Pancreas (tissue), 10 donors: ENCODE data around the gene CROCC. TPM values are rescaled to one million over a fixed set of nuclear protein-coding genes. Genes with fewer than 3 reads are reported as not detected.
A peak's percentile ranks its signal among the peaks of the same experiment; 100 is the strongest.

Source experiments
- ATAC-seq, 4 donors: fragments of 200-7000 bp; cut with Tn5 transposase; one replicate each; pipeline versions ENCODE4 v1.8.0 to v1.9.1; 2020; ENCODE audit warnings: mild to moderate bottlenecking in 4 of 4, moderate library complexity in 4 of 4
- DNase-seq, 6 donors: peaks; one replicate each; pipeline ENCODE4 v3.0.0-alpha.2; 2020
- FAIRE-seq: peaks from 2 replicates; lab custom pipeline; 2012; peaks lifted over from hg19 to GRCh38; lab: Jason Lieb, UNC
- H3K27ac ChIP-seq, 4 donors: fragments of 200-600 bp; sonication (generic); 1 replicate in 3 of 4; 2 replicates in 1 of 4; pipeline versions ENCODE4 v1.5.0 to v1.8.0; 2020
- H3K27me3 ChIP-seq, 4 donors: fragments of 200-600 bp; one replicate each; pipeline ENCODE4 v1.8.0; 2021
- H3K36me3 ChIP-seq, 3 donors: fragments of 200-600 bp; sonication (generic) in 1 of 3; one replicate each; pipeline versions ENCODE4 v1.5.0 to v1.8.0; 2020 to 2021
- H3K4me1 ChIP-seq, 3 donors: fragments of 200-600 bp; one replicate each; pipeline ENCODE4 v1.8.0; 2021
- H3K4me3 ChIP-seq, 4 donors: fragments of 200-600 bp; sonication (generic) in 2 of 4; one replicate each; pipeline versions ENCODE4 v1.5.0 to v1.8.0; 2020 to 2021
- H3K9me3 ChIP-seq, 4 donors: fragments of 200-600 bp; one replicate each; pipeline ENCODE4 v1.8.0; 2021
- CTCF ChIP-seq, 4 donors: fragments of 200-600 bp; sonication (generic) in 3 of 4; IDR thresholded peaks; one replicate each; pipeline versions ENCODE4 v1.5.0 to v1.8.0; 2021; ENCODE audit warnings: antibody characterized with exemption in 4 of 4
- WGBS, 2 donors: extraction: QIAGEN DNeasy Blood & Tissue Kit; methylation state at CpG; one replicate each; pipeline ENCODE4 v1.1.7; 2013; 5-methylcytosine and 5-hydroxymethylcytosine counted together
- intact Hi-C, 3 donors: fragments of 100-400 bp; cut with DNase I; formaldehyde crosslinking; loops; one replicate each; pipeline versions ENCODE4 v1.11.1 to v1.14.2; 2022
- polyA plus RNA-seq, 2 donors: library from polyadenylated mRNA; stranded (reverse); fragments of 200-250 nt; gene quantifications; one replicate each; pipeline ENCODE4 v1.2.3, GENCODE V29; 2013
- total RNA-seq, 6 donors: library from RNA; stranded (reverse); fragmentation: NEBNext Ultra II Directional in 4 of 6; extraction: Animal tissue kit (Norgen Biotek cat#: 25700) in 4 of 6; gene quantifications; one replicate each; pipeline versions ENCODE4 v1.2.1 to v1.2.4, GENCODE V29; 2021 to 2023
- donor health status: healthy with polysubstance abuse.
- donor health status: DM: no; HTN: no; CAD: no; lungs with moderate emphysema.
- donor health status: DM: no; HTN: no; CAD: no.
- donor health status: control.
- donor health status: control.
- donor health status: Bipolar disorder and iron deficiency.
- donor health status: DM: yes; HTN: yes; CAD: no.
- donor health status: DM: no; HTN: no; CAD: no.
- donor health status: DM: no; HTN: no; CAD: no.
- donor health status: DM: yes; HTN: yes; CAD: no.

The CROCC gene
- total and polyA plus RNA-seq, 8 donors, result 8.1 to 101 (median 14.6) TPM

DNA sequence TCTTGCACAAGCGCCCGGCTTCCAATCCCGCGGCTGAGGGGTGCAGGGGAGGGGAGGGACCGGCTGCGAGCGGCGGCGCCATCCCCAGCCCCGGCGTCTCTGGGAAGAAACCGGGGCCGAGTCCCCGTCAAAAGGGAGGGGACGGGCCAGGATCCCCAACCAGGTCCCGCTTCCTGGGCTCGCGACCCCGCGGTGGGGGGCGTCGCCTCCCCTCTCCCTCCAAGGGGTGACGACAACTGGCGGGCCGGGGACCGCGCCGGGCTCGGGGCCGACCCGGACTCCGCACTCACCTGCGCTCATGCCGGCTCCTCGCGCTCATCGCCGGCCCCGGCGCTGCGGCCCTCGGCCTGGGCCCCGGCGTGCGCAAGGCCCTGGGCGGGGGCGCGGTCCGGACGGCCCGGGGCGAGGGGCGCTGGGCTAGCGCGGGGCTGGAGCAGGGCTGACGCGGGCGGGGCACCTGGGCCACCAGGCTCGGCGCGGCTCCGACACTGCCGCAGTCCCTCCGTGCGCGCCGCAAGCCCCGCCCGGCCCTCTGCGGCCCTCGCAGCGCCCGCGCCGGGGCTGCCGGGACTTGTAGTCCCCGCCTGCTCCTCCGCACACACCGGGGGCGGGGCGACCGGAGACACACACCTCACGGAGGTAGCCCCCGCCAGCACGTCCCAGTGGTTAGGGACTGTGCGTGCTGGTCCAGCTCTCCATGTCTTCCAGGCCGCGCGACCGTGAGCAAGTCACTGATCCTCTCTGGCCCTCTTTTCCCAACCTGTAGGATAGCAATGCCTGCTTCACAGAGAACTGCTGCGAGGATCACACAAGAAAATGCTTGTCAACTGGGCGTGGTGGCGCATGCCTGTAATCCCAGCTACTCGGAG lies 89.9 kb downstream of the CROCC start, which contains the start of gene ATP13A2:
Gene ATP13A2 (minus strand): TSS at position 490 of the 869 bp plus-strand sequence. CDS start 190 bp downstream, at position 300.
- H3K9me3 ChIP-seq, result no peaks in the 10 kb centered on the region
- TF ChIP-seq CTCF (IDR thresholded peaks at IDR 0.05), result no peak
- 1% methylated on average over 43 to 94 of the region's 94 CpGs for WGBS, 2 donors
- DNase-seq (peak; percentile 80 to 93 (median 84)), FAIRE-seq (no peak), ATAC-seq (peak; percentile 89 to 94 (median 94))
- H3K4me3 ChIP-seq, result peak within 1 kb of the TSS; percentile 76 to 97 (median 92)
- H3K4me1 ChIP-seq, result peaks cover 6 to 35% (median 18%) of the 10 kb centered on the region in 3 donors
- intact Hi-C loops, result no loop called here
- peak within 1 kb of the TSS in 3 of 4 donors; percentile 16 to 58 (median 51) for H3K27ac ChIP-seq
- H3K27me3 ChIP-seq, result no peaks in the 10 kb centered on the region
- no peaks in the 10 kb centered on the region for H3K36me3 ChIP-seq

GRCh38 chr1:17012775-17013490 lies 91.2 kb downstream of the CROCC start:
- Histone ChIP-seq H3K9me3 (no peaks in the 10 kb centered on the region), H3K4me1 (peaks cover 6 to 35% (median 18%) of the 10 kb centered on the region in 3 donors), H3K27me3 (no peaks in the 10 kb centered on the region), H3K36me3 (no peaks in the 10 kb centered on the region), H3K27ac (peak overlapping the region in 3 of 4 donors; percentile 16 to 58 (median 36)), H3K4me3 (no peak overlapping the region)
- no peak for FAIRE-seq
- peak; percentile 55 to 86 (median 71) for DNase-seq
- TF ChIP-seq CTCF (IDR thresholded peaks at IDR 0.05), result no peak
- 46 to 53% methylated on average over 9 of the region's 9 CpGs for WGBS, 2 donors
- ATAC-seq, result peak; percentile 38 to 62 (median 44)
- intact Hi-C loops, result no loop called here

- ATAC-seq, result no peak
- no peaks in the 10 kb centered on the region for H3K9me3 ChIP-seq
Measured at GRCh38 chr1:17013491-17014320, 92.0 kb downstream of the CROCC start.

More at GRCh38 chr1:17013491-17014320, 92.0 kb downstream of the CROCC start:
- 85 to 89% methylated on average over 13 of the region's 13 CpGs for WGBS, 2 donors
- no peaks in the 10 kb centered on the region for H3K27me3 ChIP-seq
- peaks cover 6 to 35% (median 18%) of the 10 kb centered on the region in 3 donors for H3K4me1 ChIP-seq
- FAIRE-seq (no peak), DNase-seq (no peak)
- peaks cover 0 to 4% (median 0%) of the 10 kb centered on the region in 3 donors for H3K36me3 ChIP-seq
- intact Hi-C loops, result no loop called here
- H3K4me3 ChIP-seq, result no peak overlapping the region
- TF ChIP-seq CTCF (IDR thresholded peaks at IDR 0.05), result no peak
- H3K27ac ChIP-seq, result peak overlapping the region in 2 of 4 donors; percentile 36 to 58
